Naive B cell (primary cell): ENCODE results near the gene SPAG4. TPM values are rescaled to one million over a fixed set of nuclear protein-coding genes. Genes with fewer than 3 reads are reported as not detected.

ENCODE experiments used
- ATAC-seq, 2 donors: fragments of 150-1000 bp; cut with Tn5 transposase; 2 replicates each; pipeline ENCODE4 v1.10.0; 2021; ENCODE audit warnings: low read depth in 2 of 2, mild to moderate bottlenecking in 2 of 2, moderate library complexity in 2 of 2
- DNase-seq: peaks from one replicate; pipeline ENCODE4 v3.0.0; 2022
- H3K27ac Mint-ChIP-seq, 6 donors: one replicate each; pipeline ENCODE4 v1.8.0; 2020 to 2022; ENCODE audit warnings: mild to moderate bottlenecking in 6 of 6, mixed read lengths in 6 of 6, moderate library complexity in 5 of 6, inconsistent platforms in 2 of 6
- H3K27me3 Mint-ChIP-seq, 3 donors: one replicate each; pipeline ENCODE4 v1.8.0; 2021 to 2022; ENCODE audit warnings: mixed read lengths in 3 of 3, mild to moderate bottlenecking in 1 of 3
- H3K36me3 Mint-ChIP-seq, 2 donors: one replicate each; pipeline ENCODE4 v1.8.0; 2020 to 2022; ENCODE audit warnings: mixed read lengths in 2 of 2, inconsistent platforms in 1 of 2, mild to moderate bottlenecking in 1 of 2
- H3K4me1 Mint-ChIP-seq, 3 donors: one replicate each; pipeline ENCODE4 v1.8.0; 2020 to 2022; ENCODE audit warnings: mixed read lengths in 3 of 3, inconsistent platforms in 1 of 3, mild to moderate bottlenecking in 1 of 3, moderate library complexity in 1 of 3
- H3K4me3 Mint-ChIP-seq, 8 donors: one replicate each; pipeline ENCODE4 v1.8.0; 2020 to 2022; ENCODE audit warnings: mild to moderate bottlenecking in 8 of 8, mixed read lengths in 8 of 8, moderate library complexity in 8 of 8, inconsistent platforms in 2 of 8
- H3K9me3 Mint-ChIP-seq, 7 donors: one replicate each; pipeline ENCODE4 v1.8.0; 2020 to 2022; ENCODE audit warnings: mixed read lengths in 7 of 7, mild to moderate bottlenecking in 5 of 7, inconsistent platforms in 2 of 7, moderate library complexity in 1 of 7
- polyA plus RNA-seq, 6 donors: library from polyadenylated mRNA; unstranded; fragments of 300-500 nt; fragmentation: Illumina TruSeq; gene quantifications; one replicate each; pipeline ENCODE4 v1.2.3, GENCODE V29; 2021; ENCODE audit warnings: low read depth in 6 of 6

SPAG4 gene
- polyA plus RNA-seq, 6 donors from 2014 or later, result 0.29 to 1.5 (median 0.89) TPM

- H3K36me3 Mint-ChIP-seq, result no peaks in the 10 kb centered on the region
- H3K4me3 Mint-ChIP-seq, result peak overlapping the region in 6 of 8 donors; percentile 24 to 80 (median 57)
- no peak for ATAC-seq
- H3K4me1 Mint-ChIP-seq, result peaks cover 7 to 11% (median 10%) of the 10 kb centered on the region in 3 donors
- H3K9me3 Mint-ChIP-seq, result no peaks in the 10 kb centered on the region
- peaks cover 13 to 44% (median 34%) of the 10 kb centered on the region in 3 donors for H3K27me3 Mint-ChIP-seq
- H3K27ac Mint-ChIP-seq, result peak overlapping the region in 4 of 6 donors; percentile 3 to 76 (median 70)
- DNase-seq, result no peak
Measured at GRCh38 chr20:35602851-35603495, 12.7 kb upstream of the SPAG4 start.

- no peak for ATAC-seq
- Mint-ChIP-seq H3K4me3 (peak overlapping the region in 3 of 8 donors; percentile 32 to 35 (median 34)), H3K9me3 (no peaks in the 10 kb centered on the region), H3K36me3 (no peaks in the 10 kb centered on the region), H3K27me3 (peaks cover 13 to 38% (median 26%) of the 10 kb centered on the region in 3 donors), H3K27ac (peak overlapping the region in 5 of 6 donors; percentile 44 to 69 (median 66)), H3K4me1 (peaks cover 7 to 11% (median 10%) of the 10 kb centered on the region in 3 donors)
- no peak for DNase-seq
Measured at GRCh38 chr20:35603695-35604448, 11.8 kb upstream of the SPAG4 start.

GRCh38 chr20:35604449-35604747 lies 11.2 kb upstream of the SPAG4 start:
- no peak for DNase-seq
- Mint-ChIP-seq H3K9me3 (no peaks in the 10 kb centered on the region), H3K4me3 (peak overlapping the region in 2 of 8 donors; percentile 29 to 34)

GRCh38 chr20:35606127-35606526 lies 9.5 kb upstream of the SPAG4 start:
- Mint-ChIP-seq H3K27me3 (peaks cover 12 to 25% (median 17%) of the 10 kb centered on the region in 3 donors), H3K36me3 (no peaks in the 10 kb centered on the region), H3K27ac (no peak overlapping the region), H3K4me3 (no peak overlapping the region), H3K4me1 (peaks cover under 1 to 7% (median 5%) of the 10 kb centered on the region in 3 donors), H3K9me3 (no peaks in the 10 kb centered on the region)
- ATAC-seq, result no peak
- DNase-seq, result no peak

More at GRCh38 chr20:35604449-35604747, 11.2 kb upstream of the SPAG4 start:
- Mint-ChIP-seq H3K27ac (peak overlapping the region in 1 of 6 donors; percentile 24), H3K27me3 (peaks cover 13 to 34% (median 21%) of the 10 kb centered on the region in 3 donors), H3K36me3 (no peaks in the 10 kb centered on the region), H3K4me1 (peaks cover 7 to 11% (median 10%) of the 10 kb centered on the region in 3 donors)
- no peak for ATAC-seq

GRCh38 chr20:35607003-35607735 lies 8.5 kb upstream of the SPAG4 start:
- DNase-seq, result no peak
- no peaks in the 10 kb centered on the region for H3K36me3 Mint-ChIP-seq
- H3K27me3 Mint-ChIP-seq, result peaks cover 8 to 16% (median 15%) of the 10 kb centered on the region in 3 donors
- no peaks in the 10 kb centered on the region for H3K9me3 Mint-ChIP-seq
- no peak for ATAC-seq
- H3K4me1 Mint-ChIP-seq, result peaks cover 0 to 12% (median under 1%) of the 10 kb centered on the region in 3 donors
- H3K27ac Mint-ChIP-seq, result peak overlapping the region in 2 of 6 donors; percentile 38 to 39
- no peak overlapping the region for H3K4me3 Mint-ChIP-seq

GRCh38 chr20:35610833-35611427 lies 4.7 kb upstream of the SPAG4 start:
- H3K27ac Mint-ChIP-seq, result peak overlapping the region in 3 of 6 donors; percentile 27 to 82 (median 36)
- no peaks in the 10 kb centered on the region for H3K9me3 Mint-ChIP-seq
- H3K27me3 Mint-ChIP-seq, result peaks cover 0 to 4% (median 0%) of the 10 kb centered on the region in 3 donors

GRCh38 chr20:35611482-35611881 lies 4.1 kb upstream of the SPAG4 start:
- peak overlapping the region in 1 of 8 donors; percentile 84 for H3K4me3 Mint-ChIP-seq
- no peaks in the 10 kb centered on the region for H3K9me3 Mint-ChIP-seq
- DNase-seq, result no peak
- ATAC-seq, result no peak
- peak overlapping the region in 3 of 6 donors; percentile 27 to 85 (median 36) for H3K27ac Mint-ChIP-seq
- H3K4me1 Mint-ChIP-seq, result peaks cover 17 to 32% (median 30%) of the 10 kb centered on the region in 3 donors
- H3K27me3 Mint-ChIP-seq, result peaks cover 0 to 4% (median 0%) of the 10 kb centered on the region in 3 donors
- no peaks in the 10 kb centered on the region for H3K36me3 Mint-ChIP-seq

More at GRCh38 chr20:35610833-35611427, 4.7 kb upstream of the SPAG4 start:
- no peaks in the 10 kb centered on the region for H3K36me3 Mint-ChIP-seq
- no peak for ATAC-seq
- no peak overlapping the region for H3K4me3 Mint-ChIP-seq
- peaks cover 13 to 29% (median 26%) of the 10 kb centered on the region in 3 donors for H3K4me1 Mint-ChIP-seq
- no peak for DNase-seq

- H3K27ac Mint-ChIP-seq, result peak overlapping the region; percentile 59 to 100 (median 97)
- H3K9me3 Mint-ChIP-seq, result no peaks in the 10 kb centered on the region
- peak overlapping the region; percentile 85 to 96 (median 92) for H3K4me3 Mint-ChIP-seq
- H3K4me1 Mint-ChIP-seq, result peaks cover 42 to 61% (median 58%) of the 10 kb centered on the region in 3 donors
- H3K36me3 Mint-ChIP-seq, result no peaks in the 10 kb centered on the region
- ATAC-seq (no peak), DNase-seq (no peak)
- peaks cover 0 to 4% (median 4%) of the 10 kb centered on the region in 3 donors for H3K27me3 Mint-ChIP-seq
Measured at GRCh38 chr20:35616465-35617396, 1.1 kb downstream of the SPAG4 start.

- Mint-ChIP-seq H3K27ac (peak overlapping the region; percentile 27 to 99 (median 78)), H3K9me3 (no peaks in the 10 kb centered on the region), H3K4me1 (peaks cover 38 to 55% (median 50%) of the 10 kb centered on the region in 3 donors), H3K4me3 (peak overlapping the region; percentile 85 to 96 (median 92)), H3K36me3 (no peaks in the 10 kb centered on the region), H3K27me3 (peaks cover 0 to 4% (median 4%) of the 10 kb centered on the region in 3 donors)
- ATAC-seq (no peak), DNase-seq (peak; percentile 60)
Measured at GRCh38 chr20:35617397-35618262, 2.0 kb downstream of the SPAG4 start.

- ATAC-seq (no peak), DNase-seq (no peak)
- peak overlapping the region; percentile 85 to 96 (median 92) for H3K4me3 Mint-ChIP-seq
- no peaks in the 10 kb centered on the region for H3K36me3 Mint-ChIP-seq
- peaks cover 38 to 53% (median 50%) of the 10 kb centered on the region in 3 donors for H3K4me1 Mint-ChIP-seq
- peak overlapping the region; percentile 60 to 99 (median 77) for H3K27ac Mint-ChIP-seq
- H3K27me3 Mint-ChIP-seq, result peaks cover 0 to 4% (median 4%) of the 10 kb centered on the region in 3 donors
- H3K9me3 Mint-ChIP-seq, result no peaks in the 10 kb centered on the region
Measured at GRCh38 chr20:35618263-35619131, 2.9 kb downstream of the SPAG4 start.
